OCI-LY7 (cell line): ENCODE measurements around the gene FBXO42.

ENCODE experiments used
- EZH2phosphoT487 ChIP-seq: fragments of 200-600 bp; sonication (generic); IDR thresholded peaks from 2 replicates; pipeline ENCODE4 v1.6.1; 2018; ENCODE audit warnings: low read depth, borderline replicate concordance, mild to moderate bottlenecking, mixed run types, antibody characterized with exemption, low read length, moderate library complexity, mixed read lengths
- TF ChIP-seq, protein P1 (sequence below): fragments of 200-600 bp; sonication (generic); conservative IDR thresholded peaks from 2 replicates; pipeline ENCODE4 v1.5.1; 2014; ENCODE audit warnings: mild to moderate bottlenecking, antibody characterized with exemption, low read length, moderate library complexity, mixed read lengths

DNA sequence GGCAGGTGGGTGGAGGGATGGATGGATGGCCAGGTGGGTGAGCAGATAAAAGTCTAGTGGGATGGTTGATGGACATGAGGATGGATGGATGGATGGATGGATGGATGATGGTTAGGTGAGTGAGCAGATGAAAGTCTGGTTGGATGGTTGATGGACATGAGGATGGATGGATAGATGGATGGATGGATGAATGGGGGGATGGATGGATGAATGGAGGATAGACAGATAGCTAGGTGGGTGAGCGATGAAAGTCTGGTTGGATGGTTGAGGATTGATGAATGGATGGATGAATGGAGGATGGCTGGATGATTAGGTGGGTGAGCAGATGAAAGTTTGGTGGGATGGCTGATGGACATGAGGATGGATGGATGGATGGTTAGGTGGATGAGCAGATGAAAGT lies 130.8 kb downstream of the FBXO42 start:
- TF ChIP-seq, protein P1, sequence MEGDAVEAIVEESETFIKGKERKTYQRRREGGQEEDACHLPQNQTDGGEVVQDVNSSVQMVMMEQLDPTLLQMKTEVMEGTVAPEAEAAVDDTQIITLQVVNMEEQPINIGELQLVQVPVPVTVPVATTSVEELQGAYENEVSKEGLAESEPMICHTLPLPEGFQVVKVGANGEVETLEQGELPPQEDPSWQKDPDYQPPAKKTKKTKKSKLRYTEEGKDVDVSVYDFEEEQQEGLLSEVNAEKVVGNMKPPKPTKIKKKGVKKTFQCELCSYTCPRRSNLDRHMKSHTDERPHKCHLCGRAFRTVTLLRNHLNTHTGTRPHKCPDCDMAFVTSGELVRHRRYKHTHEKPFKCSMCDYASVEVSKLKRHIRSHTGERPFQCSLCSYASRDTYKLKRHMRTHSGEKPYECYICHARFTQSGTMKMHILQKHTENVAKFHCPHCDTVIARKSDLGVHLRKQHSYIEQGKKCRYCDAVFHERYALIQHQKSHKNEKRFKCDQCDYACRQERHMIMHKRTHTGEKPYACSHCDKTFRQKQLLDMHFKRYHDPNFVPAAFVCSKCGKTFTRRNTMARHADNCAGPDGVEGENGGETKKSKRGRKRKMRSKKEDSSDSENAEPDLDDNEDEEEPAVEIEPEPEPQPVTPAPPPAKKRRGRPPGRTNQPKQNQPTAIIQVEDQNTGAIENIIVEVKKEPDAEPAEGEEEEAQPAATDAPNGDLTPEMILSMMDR, result no peak
- no peak for TF ChIP-seq EZH2phosphoT487
